ENCODE data around the gene GCDH.
A peak's percentile ranks its signal among the peaks of the same experiment; 100 is the strongest.

GCDH gene

DNA sequence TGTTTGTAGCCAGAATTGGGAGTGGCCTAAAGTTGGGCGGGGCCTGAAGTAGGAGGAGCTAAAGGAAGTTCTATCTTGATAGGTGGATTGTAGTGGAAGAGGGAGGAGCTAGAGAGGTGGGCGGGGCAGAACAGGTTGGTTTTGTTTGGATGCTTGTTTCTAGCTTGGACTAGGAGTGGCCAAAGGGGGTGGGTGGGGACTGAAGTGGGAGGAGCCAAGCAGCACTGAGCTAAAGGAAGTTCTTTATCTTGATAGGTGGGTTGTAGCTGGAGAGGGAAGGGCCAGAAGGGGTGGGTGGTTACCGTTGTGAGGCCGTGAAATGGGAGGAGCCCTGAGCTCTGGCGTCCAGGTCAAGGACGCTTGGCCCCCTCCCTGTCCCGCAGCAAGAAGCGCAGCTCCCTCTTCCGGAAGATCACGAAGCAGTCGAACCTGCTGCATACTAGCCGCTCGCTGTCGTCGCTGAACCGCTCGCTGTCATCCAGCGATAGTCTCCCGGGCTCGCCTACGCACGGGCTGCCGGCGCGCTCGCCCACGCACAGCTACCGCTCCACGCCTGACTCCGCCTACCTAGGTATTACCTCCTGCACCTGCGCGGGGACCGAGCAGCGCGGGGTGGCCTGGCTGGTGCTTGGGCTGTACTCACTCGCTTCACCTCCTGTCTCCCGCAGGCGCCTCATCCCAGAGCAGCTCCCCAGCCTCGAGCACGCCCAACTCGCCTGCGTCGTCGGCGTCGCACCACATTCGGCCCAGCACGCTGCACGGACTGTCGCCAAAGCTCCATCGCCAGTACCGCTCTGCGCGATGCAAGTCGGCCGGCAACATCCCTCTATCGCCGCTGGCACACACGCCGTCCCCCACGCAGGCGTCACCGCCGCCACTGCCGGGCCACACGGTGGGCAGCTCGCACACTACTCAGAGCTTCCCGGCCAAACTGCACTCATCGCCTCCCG is 17.7 kb upstream of the GCDH start:
- TF ChIP-seq, protein P1, sequence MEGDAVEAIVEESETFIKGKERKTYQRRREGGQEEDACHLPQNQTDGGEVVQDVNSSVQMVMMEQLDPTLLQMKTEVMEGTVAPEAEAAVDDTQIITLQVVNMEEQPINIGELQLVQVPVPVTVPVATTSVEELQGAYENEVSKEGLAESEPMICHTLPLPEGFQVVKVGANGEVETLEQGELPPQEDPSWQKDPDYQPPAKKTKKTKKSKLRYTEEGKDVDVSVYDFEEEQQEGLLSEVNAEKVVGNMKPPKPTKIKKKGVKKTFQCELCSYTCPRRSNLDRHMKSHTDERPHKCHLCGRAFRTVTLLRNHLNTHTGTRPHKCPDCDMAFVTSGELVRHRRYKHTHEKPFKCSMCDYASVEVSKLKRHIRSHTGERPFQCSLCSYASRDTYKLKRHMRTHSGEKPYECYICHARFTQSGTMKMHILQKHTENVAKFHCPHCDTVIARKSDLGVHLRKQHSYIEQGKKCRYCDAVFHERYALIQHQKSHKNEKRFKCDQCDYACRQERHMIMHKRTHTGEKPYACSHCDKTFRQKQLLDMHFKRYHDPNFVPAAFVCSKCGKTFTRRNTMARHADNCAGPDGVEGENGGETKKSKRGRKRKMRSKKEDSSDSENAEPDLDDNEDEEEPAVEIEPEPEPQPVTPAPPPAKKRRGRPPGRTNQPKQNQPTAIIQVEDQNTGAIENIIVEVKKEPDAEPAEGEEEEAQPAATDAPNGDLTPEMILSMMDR (IDR thresholded peaks at IDR 0.05; ENCODE audit: borderline replicate concordance, control extremely low read depth, extremely low read depth, insufficient read depth, missing control alignments), result peak; percentile 2
- in situ Hi-C loops (cut with MboI; ENCODE audit: low sequenced_read_pairs, unreplicated experiment), result no loop called here
- DNase-seq (ENCODE audit: low spot score), result peak; percentile 79

DNA sequence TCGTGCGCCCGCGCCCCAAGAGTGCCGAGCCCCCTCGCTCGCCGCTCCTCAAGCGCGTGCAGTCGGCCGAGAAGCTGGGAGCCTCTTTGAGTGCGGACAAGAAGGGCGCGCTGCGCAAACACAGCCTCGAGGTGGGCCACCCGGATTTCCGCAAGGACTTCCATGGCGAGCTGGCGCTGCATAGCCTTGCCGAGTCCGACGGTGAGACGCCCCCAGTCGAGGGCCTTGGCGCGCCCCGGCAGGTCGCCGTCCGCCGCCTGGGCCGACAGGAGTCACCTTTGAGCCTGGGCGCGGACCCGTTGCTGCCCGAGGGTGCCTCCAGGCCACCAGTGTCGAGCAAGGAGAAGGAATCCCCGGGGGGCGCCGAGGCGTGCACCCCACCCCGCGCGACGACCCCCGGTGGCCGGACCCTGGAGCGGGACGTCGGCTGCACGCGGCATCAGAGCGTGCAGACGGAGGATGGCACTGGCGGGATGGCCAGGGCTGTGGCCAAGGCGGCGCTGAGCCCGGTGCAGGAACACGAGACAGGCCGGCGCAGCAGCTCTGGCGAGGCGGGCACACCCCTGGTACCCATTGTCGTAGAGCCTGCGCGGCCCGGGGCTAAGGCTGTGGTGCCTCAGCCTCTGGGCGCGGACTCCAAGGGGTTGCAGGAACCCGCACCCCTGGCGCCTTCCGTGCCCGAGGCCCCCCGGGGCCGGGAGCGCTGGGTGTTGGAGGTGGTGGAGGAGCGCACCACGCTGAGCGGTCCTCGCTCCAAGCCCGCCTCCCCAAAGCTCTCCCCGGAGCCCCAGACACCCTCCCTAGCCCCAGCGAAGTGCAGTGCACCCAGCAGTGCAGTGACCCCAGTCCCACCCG is 16.8 kb upstream of the GCDH start:
- in situ Hi-C loops (cut with MboI; ENCODE audit: low sequenced_read_pairs, unreplicated experiment), result no loop called here
- TF ChIP-seq, protein P1 (IDR thresholded peaks at IDR 0.05; ENCODE audit: borderline replicate concordance, control extremely low read depth, extremely low read depth, insufficient read depth, missing control alignments), result no peak
- no peak for DNase-seq (ENCODE audit: low spot score)

DNA sequence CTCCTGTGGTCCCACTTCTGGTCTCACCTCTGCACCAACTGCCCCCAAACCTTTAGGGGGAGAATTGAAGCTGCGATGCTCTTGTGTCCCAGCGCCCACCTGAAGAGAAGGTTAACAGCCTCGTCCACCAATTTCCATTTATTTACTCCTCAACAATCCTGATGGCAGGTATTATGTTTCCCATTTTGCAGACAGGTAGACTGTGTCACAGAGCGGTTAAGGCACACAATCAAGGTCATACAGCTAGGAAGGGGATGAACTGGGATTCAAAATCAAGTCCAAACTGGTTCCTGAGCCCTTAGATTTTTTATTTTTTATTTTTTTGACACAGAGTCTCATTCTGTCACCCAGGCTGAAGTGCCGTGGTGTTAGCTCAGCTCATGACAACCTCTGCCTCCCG is 15.9 kb upstream of the GCDH start:
- no peak for DNase-seq (ENCODE audit: low spot score)
- TF ChIP-seq, protein P1 (IDR thresholded peaks at IDR 0.05; ENCODE audit: borderline replicate concordance, control extremely low read depth, extremely low read depth, insufficient read depth, missing control alignments), result no peak
- in situ Hi-C loops (cut with MboI; ENCODE audit: low sequenced_read_pairs, unreplicated experiment), result no loop called here

DNA sequence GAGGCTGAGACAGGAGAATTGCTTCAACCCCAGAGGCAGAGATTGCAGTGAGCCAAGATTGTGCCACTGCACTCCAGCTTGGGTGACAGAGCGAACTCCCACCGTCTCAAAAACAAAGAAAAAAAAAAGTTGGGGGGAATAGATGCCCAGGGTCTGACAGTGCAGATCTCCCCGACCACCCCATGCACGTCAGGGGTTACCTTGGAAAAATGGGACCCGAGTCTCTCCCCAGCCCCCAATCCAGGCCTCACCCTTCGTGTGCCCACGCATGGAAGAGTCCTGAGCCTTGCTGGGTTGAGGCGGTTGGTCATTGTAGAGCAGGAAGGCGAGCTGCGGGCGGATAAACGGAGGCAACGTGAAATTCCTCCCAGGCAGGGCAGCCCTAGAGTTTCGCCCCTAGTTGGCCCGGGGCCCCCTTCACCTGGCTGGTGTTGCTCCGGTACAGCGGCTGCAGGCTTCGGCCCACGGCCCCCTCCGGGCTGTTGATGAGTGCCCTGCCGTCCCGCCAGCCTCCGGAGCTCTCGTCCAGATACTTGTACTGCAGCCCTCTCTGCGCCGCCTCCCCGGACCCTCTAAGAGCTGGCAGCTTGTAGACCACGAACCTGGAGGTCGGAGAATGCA is 10.3 kb upstream of the GCDH start:
- DNase-seq (ENCODE audit: low spot score), result no peak
- TF ChIP-seq, protein P1 (IDR thresholded peaks at IDR 0.05; ENCODE audit: borderline replicate concordance, control extremely low read depth, extremely low read depth, insufficient read depth, missing control alignments), result no peak
- in situ Hi-C loops (cut with MboI; ENCODE audit: low sequenced_read_pairs, unreplicated experiment), result no loop called here

DNA sequence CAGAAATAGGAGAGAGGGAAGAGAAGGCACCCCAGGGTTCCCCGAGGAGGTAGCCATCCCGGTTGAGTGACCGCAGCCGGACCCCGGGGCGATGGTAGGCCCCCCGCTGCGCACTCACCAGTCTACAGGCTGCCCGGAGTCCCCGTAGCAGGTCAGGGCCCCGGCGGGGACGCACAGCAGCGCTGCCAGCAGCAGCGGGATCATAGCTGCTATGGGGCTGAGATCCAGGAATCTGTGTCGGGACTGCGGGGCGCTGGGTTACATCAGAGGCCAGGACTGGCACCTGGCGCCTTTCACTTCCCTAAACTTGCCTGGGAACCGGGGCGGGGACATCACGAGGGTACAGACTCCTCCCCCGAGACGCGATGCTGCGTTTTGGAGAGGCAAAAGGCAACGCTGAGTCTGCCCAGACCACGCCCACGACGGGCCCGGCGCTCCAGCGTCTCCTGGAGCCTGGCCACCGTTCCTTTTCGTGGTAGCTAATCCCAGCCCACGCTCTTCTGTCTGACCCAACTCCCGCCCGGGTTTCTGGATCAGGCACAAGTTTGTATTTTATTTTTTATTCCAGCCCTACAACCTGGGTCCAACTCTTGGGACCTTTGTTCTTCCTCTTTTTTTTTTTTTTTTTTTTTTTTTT is 9.7 kb upstream of the GCDH start, which contains the start of gene DNASE2:
Gene DNASE2, minus strand, starts transcription at position 278 of the 637 bp plus-strand sequence. Its CDS starts 74 bp downstream, at position 204.
- in situ Hi-C loops (cut with MboI; ENCODE audit: low sequenced_read_pairs, unreplicated experiment), result no loop called here
- TF ChIP-seq, protein P1 (IDR thresholded peaks at IDR 0.05; ENCODE audit: borderline replicate concordance, control extremely low read depth, extremely low read depth, insufficient read depth, missing control alignments), result no peak
- peak; percentile 98 for DNase-seq (ENCODE audit: low spot score)
